ENCODE data around the gene SBF1.
"Not testable (repeated sequence)": the region's sequence is repeated elsewhere in the genome, so short reads cannot be mapped to it uniquely, and the experiment has no call there.

Gene SBF1

DNA sequence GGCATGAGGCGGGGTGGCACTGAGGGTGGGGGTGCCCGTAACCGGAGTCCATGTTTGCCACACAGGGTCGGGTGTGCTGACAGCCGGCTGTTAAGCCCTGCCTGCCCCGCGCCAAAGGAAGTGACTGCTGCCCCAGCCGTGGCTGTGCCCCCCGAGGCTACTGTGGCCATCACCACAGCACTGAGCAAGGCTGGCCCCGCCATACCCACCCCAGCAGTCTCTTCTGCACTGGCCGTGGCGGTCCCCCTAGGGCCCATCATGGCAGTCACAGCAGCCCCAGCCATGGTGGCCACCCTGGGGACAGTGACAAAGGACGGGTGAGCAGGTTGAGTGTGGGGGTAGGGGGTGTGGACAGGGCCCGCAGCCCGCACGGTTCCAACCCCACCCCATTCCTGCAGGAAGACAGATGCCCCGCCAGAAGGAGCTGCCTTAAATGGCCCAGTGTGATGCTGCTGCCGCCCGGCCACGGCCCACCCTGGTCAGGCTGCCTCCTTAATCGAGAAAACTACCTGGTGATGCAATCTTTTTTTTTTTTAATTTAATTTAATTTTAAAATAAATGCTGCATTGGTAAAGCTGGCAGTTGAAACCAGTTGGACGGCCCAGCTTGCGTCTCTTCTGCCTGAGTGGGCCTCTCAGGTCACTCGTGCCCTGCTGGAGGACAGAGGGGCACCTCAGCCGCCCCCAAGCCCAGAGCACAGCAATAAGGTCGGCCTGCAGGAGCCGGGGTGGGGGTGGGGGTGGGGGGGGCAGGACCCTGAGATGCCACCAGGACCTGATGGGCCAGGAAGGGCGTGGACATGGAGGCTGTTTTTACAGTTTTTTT lies 30.8 kb downstream of the SBF1 start:
- no peak for DNase-seq (ENCODE audit: low read depth in 2 of 2)

DNA sequence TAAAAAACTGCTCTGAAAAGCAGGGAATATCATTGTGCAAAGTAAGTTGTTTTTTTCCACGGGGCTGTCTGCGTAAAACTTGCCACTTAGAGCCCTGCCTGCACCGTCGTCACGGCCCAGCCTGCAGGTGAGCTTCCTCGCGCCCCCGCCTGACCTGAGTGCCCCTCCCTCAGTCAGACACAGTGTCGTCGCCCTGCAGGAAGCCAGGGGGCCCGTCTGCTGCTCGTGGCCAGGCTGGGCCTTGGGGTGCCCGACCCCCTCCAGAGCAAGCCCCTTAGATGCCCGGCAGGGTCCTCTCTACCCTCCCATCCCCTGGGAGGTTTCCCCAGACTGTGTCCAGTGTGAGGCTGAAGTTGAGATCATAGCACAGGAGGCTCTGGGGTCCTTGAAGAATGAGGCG lies 31.6 kb downstream of the SBF1 start:
- no peak for DNase-seq (ENCODE audit: low read depth in 2 of 2)

DNA sequence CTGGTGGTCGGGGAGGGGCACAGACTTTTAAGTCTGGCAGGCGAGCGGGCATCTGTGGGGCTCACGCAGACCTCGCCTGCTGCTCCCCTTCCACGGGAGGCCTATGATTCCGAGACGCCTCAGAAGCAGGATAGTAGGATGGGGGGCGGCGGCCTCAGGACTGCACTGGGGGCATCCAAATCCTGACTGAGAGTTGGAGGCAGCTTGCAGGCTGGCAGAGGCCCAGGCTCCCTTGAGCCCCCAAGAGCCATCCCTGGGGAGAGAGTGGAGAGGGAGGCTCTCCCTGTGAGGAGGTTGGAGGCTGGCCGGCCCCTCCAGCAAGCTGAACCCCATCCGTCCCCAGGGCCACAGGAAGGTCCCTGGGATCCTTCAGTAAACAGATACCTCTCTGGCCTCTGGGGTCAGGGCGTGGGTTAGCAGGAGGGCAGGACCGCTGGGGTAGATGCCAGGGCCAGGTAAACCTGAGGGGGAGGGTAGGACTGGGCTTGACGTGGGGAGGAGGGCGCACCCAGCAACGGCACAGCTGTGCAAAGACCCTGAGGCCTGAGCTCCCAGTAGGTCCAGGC lies 33.3 kb downstream of the SBF1 start:
- no peak for DNase-seq (ENCODE audit: low read depth in 2 of 2)

DNA sequence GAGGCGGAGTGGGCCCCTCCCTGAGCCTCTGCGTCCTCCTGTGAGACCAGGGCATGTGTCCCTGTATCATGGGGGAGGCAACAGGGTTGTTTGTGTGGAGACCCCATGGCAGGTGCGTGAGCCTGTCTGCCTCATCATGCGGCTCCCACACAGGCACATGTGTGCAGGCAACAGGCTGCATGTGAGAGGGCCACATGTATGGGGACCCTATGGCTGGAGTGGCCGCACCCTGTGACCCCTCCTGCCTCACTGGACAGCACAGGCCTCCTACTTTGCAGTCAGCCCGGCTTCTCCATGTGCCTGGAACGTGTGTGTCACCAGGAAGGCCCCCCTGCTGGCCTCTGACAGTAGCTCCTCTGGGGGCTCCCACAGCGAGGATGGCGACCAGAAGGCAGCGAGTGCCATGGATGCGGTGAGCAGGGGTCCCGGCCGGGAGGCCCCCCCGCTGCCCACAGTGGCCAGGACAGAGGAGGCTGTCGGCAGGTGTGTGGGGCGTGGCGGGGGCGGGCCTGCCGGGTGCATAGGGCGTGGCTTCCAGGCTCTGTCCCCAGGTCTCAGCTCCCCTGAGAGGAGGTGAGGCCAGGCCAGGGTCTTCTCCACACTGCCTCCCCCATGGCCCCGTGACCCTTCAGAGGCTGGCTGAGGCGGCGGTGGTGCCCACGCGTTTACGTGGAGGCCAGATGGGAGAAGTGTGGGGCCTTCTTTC lies 34.1 kb downstream of the SBF1 start:
- DNase-seq (ENCODE audit: low read depth in 2 of 2): no peak

DNA sequence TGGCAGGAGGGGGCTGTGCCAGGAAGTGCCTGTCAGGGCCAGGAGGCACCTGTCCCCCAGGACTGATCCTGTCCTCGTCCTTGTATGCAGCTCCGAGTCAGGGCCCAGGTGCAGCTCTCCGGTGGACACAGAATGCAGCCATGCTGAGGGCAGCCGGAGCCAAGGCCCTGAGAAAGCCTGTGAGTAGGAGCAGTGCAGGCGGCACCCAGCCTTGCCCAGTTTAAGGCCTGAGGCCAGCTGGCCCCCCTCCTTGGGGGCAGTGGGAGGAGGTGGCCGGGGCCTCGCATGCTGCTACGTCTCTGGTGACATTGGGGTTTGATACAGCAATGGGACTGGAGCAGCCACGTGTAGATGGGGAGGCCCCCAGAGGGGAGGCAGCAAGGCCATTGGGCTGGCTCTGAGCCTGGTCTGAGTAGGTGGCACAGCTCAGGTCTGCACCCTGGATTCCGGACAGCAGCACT lies 34.9 kb downstream of the SBF1 start:
- no peak for DNase-seq (ENCODE audit: low read depth in 2 of 2)

DNA sequence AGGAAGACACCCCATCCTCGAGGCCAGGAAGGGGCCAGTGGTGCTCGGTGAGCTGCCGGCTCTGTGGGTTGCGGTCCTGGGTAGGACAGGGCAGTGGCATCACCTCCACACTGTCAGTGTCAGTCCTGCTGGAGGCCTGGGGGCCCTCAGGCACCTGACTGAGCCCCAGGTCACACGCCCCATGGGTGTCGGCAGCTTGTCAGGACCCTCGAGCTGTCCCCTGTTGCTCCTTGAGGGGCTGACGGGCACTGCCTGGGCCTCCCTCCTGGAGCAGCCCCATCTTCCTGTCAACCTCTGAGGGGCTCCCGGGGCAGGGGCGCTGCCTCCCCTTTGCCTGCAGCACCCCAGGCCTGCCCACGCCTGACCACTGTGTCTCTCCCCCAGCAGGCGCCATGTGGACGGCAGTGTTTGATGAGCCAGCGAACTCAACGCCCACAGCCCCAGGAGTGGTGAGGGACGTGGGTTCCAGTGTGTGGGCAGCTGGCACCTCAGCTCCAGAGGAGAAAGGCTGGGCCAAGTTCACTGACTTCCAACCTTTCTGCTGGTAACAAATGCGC lies 35.4 kb downstream of the SBF1 start:
- DNase-seq (ENCODE audit: low read depth in 2 of 2): no peak

DNA sequence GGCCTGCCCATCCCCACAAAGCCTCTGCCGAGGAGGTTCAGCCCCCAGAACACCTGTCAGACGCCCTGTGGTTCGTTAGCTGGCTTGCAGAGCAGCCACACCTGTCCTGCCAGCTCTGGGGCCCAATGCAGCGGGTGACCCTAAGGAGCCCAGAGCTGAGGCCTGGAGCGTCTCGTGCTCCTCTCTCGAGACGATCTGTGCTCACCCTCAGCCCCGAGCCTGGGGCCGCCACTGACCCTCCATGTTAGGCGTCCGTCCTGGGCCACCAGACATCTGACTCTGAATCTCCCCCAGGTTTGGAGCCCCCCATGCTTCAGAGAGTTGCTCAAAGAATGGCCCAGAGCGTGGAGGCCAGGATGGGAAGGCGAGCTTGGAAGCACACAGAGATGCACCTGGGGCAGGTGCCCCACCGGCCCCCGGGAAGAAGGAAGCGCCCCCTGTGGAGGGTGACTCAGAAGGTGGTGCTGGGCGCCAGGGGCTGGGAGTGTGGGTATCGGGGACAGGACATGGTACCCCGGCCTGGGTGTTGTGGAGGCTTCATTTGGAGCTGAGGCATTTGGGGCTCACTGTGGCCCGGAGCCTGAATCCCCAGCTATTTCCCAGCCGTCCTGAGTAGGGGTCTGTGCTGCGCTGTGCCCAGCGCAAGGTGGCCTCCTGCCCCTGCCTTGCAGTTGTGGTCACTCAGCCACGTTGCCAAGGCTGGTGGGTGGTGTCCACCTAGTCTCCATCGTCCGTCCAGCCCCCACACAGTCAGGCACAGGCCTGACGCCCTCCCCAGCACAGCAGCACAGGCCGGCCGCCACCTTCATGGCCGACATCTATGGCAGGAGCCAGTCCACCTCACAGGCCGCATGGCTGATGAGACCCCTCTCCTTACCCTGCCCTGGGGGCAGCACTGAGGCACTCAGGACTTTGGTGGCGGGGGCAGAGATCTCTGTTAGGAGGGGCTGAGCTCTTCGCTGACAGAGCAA lies 36.2 kb downstream of the SBF1 start:
- no peak for DNase-seq (ENCODE audit: low read depth in 2 of 2)

DNA sequence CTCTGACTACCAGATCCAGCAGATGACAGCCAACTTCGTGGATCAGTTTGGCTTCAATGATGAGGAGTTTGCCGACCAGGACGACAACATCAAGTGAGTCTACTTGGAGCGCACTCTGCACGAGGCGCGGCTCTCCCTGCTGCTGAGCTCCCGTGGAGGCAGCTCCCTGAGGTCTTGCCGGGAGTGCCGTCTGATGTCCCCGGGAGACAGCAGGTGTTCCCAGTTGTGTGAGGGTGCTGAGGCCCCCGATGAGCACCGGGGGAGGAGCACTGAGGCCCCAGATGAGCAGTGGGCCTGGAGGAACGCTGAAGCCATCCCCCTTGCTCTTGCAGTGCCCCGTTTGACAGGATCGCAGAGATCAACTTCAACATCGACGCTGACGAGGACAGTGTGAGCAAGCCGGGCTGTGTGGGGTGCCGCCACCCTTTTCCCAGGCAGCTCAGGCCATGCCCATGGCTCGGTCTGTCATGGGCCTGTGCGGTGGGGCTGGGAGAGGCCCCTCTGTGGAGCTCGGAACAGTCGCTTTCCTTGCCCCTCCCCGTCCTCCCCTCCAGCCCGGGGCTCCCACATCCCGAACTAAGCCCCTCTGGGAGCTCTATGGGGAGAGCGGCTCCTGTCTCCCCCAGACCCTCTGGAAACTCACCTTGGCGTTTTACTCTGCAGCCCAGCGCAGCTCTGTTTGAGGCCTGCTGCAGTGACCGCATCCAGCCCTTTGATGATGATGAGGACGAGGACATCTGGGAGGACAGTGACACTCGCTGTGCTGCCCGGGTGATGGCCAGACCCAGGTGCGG lies 37.1 kb downstream of the SBF1 start:
- no peak for DNase-seq (ENCODE audit: low read depth in 2 of 2)

DNA sequence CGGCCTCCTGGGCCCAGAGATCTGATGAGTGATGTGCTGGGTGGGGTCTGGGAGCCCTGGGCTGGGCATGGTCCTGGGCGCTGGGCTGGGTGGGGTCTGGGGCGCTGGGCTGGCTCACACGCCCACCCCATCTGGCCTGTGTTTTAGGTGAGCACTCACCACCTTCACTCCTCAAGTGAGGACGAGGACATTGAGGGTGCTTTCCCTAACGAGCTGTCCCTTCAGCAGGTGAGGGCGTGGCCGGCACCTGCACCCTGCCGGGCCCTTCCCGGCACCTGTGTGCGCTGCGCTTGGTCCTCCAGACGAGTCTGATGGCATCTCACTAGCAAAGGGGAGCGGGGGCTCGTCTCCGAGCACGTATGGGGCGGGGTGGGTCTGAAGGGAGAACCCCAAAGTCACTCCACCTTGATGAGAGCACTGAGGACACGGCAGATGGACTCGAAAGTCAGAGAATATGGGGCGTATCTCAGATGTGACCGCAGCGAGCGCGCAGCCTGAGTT lies 37.9 kb downstream of the SBF1 start:
- no peak for DNase-seq (ENCODE audit: low read depth in 2 of 2)

DNA sequence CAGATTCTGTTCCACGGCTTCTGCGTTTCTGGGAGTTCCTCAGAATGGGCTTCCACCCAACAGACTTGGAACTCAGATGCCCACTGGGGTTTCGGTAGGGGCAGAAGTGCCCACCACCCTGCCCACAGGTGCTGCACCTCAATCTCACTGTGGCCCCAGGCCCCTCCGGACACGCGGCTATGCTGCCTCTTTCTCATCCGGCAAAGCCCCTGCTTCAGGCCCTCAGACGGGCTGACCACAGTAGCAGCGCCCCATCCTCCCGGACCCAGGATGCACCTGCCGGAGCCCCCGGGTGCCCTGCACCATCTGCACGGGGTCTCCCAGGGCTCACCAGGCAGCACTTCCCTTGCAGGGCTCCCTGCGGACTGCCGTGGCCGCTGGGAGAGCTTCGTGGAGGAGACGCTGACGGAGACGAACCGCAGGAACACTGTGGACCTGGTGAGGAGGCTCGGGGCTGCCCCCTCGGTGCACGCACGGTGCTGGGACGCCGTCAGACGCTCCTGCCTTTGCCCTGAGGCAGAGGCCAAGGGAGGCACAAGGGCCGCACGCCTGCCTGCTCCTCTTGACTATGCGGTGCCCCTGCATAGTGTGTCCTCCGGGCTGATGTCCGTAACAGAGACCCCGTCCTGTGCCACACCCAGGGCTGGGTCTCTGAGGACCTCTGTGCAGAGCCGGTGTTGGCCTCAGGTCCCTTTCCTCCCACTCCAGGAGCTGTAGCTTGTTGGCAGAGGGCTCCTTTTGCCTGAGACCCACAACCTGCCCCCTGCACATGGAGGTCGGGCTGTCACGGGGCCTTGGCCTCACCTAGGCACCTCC lies 38.6 kb downstream of the SBF1 start:
- DNase-seq (ENCODE audit: low read depth in 2 of 2): no peak

DNA sequence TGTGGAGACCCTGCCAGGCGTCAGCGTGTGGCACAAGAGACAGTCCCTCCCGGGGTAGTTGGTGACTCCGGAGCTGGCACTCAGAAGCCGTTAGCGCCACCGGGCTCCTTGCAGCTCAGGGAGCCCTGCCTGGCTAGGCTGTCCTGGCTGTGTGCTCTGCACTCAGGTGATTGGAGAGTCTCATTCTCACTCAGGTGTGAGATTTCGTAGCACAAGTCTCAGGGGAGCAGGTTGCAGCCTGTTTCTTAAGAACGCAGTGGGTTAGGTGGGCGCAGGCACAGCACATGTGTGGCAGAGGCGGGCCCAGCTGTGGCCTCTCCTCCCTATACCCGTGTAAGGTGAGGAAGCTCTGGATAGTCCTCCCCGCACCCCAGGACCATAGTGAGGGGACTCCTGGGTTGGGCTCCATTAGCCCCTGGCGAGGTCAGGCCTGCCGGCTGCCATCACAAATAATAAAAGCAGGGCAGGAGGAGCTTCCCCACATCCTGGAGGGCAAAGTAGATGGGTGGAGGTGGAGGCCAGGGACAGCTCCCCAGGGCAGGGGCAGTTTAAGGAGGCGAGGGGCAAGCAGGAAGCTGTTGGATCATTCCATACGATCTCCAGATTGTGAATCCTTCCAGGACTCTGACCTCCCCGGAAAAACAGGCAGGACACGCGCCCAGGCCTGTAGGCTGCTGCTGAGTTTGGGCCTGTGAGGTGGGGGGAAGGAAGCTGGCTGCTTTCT lies 39.4 kb downstream of the SBF1 start:
- no peak for DNase-seq (ENCODE audit: low read depth in 2 of 2)

DNA sequence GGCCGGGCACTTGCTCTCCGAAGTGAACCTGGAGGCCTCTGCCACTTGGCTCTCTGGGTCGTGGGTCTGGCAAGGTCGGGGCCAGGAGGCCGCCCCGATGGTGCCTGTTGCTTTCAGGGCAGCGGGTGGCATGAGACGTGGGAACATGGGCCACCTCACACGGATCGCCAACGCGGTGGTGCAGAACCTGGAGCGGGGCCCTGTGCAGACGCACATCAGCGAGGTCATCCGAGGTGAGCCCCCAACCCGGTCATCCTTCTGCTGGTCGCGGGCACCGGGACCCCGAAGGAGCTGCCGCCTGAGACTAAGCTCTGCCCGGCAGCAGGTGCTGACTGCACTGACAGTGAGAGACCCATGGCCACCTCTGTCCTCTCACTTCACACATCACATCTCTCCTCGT lies 40.0 kb downstream of the SBF1 start:
- DNase-seq (ENCODE audit: low read depth in 2 of 2): no peak

DNA sequence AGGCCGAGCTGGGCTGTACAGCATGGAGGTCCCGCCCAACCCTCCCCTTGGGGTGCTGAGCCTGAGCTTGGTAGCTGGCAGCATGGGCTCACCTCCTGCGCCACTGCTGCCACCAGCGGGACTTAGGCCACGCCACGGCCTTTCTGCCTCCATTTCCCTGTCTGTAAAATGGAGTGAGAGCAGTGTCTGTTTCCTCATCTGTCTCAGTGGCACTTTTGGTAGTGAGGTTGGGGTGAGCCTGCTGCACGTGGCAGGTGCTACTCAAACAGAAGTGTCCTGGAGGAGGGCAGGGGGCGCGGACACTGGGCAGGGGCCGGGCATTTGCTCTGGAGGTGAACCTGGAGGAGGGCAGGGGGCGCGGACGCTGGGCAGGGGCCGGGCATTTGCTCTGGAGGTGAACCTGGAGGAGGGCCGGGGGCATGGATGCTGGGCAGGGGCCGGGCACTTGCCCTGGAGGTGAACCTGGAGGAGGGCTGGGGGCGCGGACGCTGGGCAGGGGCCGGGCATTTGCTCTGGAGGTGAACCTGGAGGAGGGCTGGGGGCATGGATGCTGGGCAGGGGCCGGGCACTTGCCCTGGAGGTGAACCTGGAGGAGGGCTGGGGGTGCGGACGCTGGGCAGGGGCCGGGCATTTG lies 41.8 kb downstream of the SBF1 start:
- DNase-seq (ENCODE audit: low read depth in 2 of 2): not testable (repeated sequence)

DNA sequence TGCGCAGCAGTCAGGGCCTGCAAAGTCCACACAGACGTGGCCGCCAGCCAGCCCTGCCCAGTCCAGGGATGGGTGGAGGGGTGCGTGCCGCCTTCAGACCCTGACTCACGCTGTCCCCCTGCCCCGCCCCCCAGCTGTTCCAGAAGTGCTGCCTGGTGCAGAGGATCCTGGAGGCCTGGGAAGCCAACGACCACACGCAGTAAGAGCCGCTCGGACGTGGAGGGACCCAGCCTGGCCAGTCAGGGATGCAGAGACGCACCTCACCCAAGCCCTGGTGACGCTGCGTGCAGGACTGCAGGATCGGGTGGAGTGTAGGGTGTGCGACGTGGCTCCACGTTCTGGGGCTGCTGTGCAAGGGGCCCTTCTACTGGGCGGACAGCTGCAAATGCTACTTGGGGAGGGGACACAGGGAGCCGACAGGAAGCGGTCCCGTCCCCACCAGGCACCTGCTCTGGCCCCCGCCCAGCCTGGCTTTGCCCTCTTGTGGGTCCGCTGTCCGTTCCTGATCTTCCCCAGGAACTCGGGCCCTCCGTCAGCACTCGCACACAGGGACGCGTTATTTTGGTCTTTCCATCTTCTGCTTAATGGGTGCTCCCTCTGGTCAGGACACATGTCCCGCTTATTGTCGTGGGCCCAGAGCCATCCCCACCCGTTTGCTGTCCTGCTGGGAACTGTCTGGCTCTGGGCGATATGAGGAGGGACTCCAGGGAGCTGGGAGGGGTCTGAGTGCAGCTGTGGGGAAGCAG lies 42.5 kb downstream of the SBF1 start:
- DNase-seq (ENCODE audit: low read depth in 2 of 2): no peak

DNA sequence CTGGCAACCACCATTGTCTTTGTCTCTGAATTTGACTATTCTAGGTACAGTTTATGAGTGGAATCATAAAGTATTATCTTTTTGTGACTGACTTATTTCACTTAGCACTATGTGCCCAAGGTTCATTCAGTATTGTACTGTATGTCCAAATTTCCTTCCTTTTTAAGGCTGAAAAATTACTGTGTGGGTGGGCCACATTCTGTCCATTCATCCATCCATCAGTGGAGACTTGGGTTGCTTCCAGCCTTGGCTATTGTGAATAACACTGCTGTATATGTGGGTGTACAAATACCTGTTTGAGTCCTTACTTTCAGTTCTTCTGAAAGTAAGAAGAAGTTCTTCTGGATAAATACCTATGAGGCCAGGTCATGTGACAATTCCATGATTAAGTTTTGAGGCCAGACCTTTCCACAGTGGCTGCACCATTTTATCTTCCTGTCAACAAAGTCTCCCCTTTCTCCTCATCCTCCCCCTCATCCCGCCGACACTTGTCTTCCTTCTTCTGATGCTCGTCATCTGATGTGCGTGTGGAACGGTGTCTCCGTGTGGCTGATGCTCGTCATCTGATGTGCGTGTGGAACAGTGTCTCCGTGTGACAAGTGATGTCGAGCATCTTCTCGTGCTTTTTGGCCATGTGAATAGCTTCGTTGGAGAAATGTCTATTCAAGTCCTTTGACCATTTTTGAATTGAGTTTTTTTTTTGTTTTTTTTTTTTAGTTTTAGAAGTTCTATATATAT lies 49.5 kb downstream of the SBF1 start:
- DNase-seq (ENCODE audit: low read depth in 2 of 2): no peak

DNA sequence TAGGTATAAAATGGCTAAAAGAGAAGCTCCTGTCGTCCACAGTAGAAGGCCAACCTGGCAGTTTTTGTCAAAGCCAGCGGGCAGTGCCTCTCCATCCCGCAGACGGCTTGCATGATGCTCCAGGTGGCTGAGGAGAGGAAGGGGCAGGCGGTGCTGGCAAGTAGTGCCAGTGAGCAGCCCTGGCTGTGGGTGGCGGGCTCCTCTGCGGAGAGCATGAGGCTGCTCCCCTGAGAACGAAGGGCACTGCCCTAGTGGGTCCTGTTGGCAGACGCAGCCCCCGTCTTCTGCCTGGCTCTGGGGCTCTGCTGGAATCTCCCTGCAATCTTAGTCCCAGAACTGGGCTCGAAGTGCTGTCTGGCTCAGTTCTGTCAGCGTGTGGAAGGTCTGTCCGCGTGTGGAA lies 50.9 kb downstream of the SBF1 start:
- DNase-seq (ENCODE audit: low read depth in 2 of 2): no peak
